ENCODE measurements around the gene NSRP1. TPM values are rescaled to one million over a fixed set of nuclear protein-coding genes. Genes with fewer than 3 reads are reported as not detected.

The NSRP1 gene
- total and polyA plus RNA-seq, 4 donors: 7.0 to 25.7 (median 9.9) TPM

GRCh38 chr17:30091121-30091670, 25.4 kb upstream of the NSRP1 start:
- no peak overlapping the region for H3K4me3 ChIP-seq (ENCODE audit: low read depth in 1 of 3, low read length in 3 of 3)
- WGBS: 77% methylated on average over 4 of the region's 4 CpGs
- H3K27ac ChIP-seq (ENCODE audit: low read depth in 1 of 2, low read length in 2 of 2): no peak overlapping the region
- H3K9me3 ChIP-seq (ENCODE audit: control insufficient read depth in 4 of 4, low read length in 3 of 4): no peaks in the 10 kb centered on the region
- no peak overlapping the region for H3K9ac ChIP-seq (ENCODE audit: low read depth in 1 of 2, low read length in 2 of 2)
- peaks cover 0 to 2% (median 0%) of the 10 kb centered on the region in 4 donors for H3K27me3 ChIP-seq (ENCODE audit: control insufficient read depth in 4 of 4, insufficient read depth in 4 of 4, low read length in 3 of 4)
- TF ChIP-seq FOXA1 (IDR thresholded peaks at IDR 0.05): no peak
- no peaks in the 10 kb centered on the region for H3K36me3 ChIP-seq (ENCODE audit: control insufficient read depth in 4 of 4, insufficient read depth in 3 of 4, low read depth in 1 of 4, low read length in 3 of 4)
- no peak for DNase-seq (ENCODE audit: low spot score)
- peaks cover 0 to 6% (median 3%) of the 10 kb centered on the region in 4 donors for H3K4me1 ChIP-seq (ENCODE audit: control insufficient read depth in 4 of 4, insufficient read depth in 4 of 4, low read length in 3 of 4)

- Histone ChIP-seq H3K4me1 (ENCODE audit: control insufficient read depth in 4 of 4, insufficient read depth in 4 of 4, low read length in 3 of 4) (peaks cover 0 to 6% (median 3%) of the 10 kb centered on the region in 4 donors), H3K27ac (ENCODE audit: low read depth in 1 of 2, low read length in 2 of 2) (no peak overlapping the region), H3K9me3 (ENCODE audit: control insufficient read depth in 4 of 4, low read length in 3 of 4) (no peaks in the 10 kb centered on the region), H3K27me3 (ENCODE audit: control insufficient read depth in 4 of 4, insufficient read depth in 4 of 4, low read length in 3 of 4) (peaks cover 0 to 2% (median 0%) of the 10 kb centered on the region in 4 donors), H3K36me3 (ENCODE audit: control insufficient read depth in 4 of 4, insufficient read depth in 3 of 4, low read depth in 1 of 4, low read length in 3 of 4) (no peaks in the 10 kb centered on the region), H3K9ac (ENCODE audit: low read depth in 1 of 2, low read length in 2 of 2) (no peak overlapping the region), H3K4me3 (ENCODE audit: low read depth in 1 of 3, low read length in 3 of 3) (no peak overlapping the region)
- WGBS: 71% methylated on average over 6 of the region's 6 CpGs
- no peak for DNase-seq (ENCODE audit: low spot score)
- TF ChIP-seq TAF1 (conservative IDR thresholded peaks at IDR 0.05): no peak
- no peak for TF ChIP-seq SP1 (IDR thresholded peaks at IDR 0.05)
These were observed 24.8 kb upstream of the NSRP1 start for GRCh38 chr17:30091771-30092170.

GRCh38 chr17:30092886-30093285, 23.7 kb upstream of the NSRP1 start:
- no peak for DNase-seq (ENCODE audit: low spot score)
- Histone ChIP-seq H3K9me3 (ENCODE audit: control insufficient read depth in 4 of 4, low read length in 3 of 4) (no peaks in the 10 kb centered on the region), H3K36me3 (ENCODE audit: control insufficient read depth in 4 of 4, insufficient read depth in 3 of 4, low read depth in 1 of 4, low read length in 3 of 4) (no peaks in the 10 kb centered on the region), H3K9ac (ENCODE audit: low read depth in 1 of 2, low read length in 2 of 2) (no peak overlapping the region), H3K4me1 (ENCODE audit: control insufficient read depth in 4 of 4, insufficient read depth in 4 of 4, low read length in 3 of 4) (peaks cover 0 to 6% (median 3%) of the 10 kb centered on the region in 4 donors), H3K27me3 (ENCODE audit: control insufficient read depth in 4 of 4, insufficient read depth in 4 of 4, low read length in 3 of 4) (peaks cover 0 to 2% (median 0%) of the 10 kb centered on the region in 4 donors), H3K4me3 (ENCODE audit: low read depth in 1 of 3, low read length in 3 of 3) (no peak overlapping the region), H3K27ac (ENCODE audit: low read depth in 1 of 2, low read length in 2 of 2) (no peak overlapping the region)
- TF ChIP-seq RAD21 (IDR thresholded peaks at IDR 0.05) (no peak), NR2F2 (IDR thresholded peaks at IDR 0.05) (no peak), GABPA (IDR thresholded peaks at IDR 0.05 in 1 of 2, conservative IDR thresholded peaks at IDR 0.05 in 1 of 2) (no peak), FOXA1 (IDR thresholded peaks at IDR 0.05) (no peak), YY1 (IDR thresholded peaks at IDR 0.05) (no peak), HNF4G (IDR thresholded peaks at IDR 0.05) (no peak), SP1 (IDR thresholded peaks at IDR 0.05) (no peak), TAF1 (conservative IDR thresholded peaks at IDR 0.05) (no peak), JUND (IDR thresholded peaks at IDR 0.05) (no peak), ZBTB33 (IDR thresholded peaks at IDR 0.05) (no peak), RXRA (IDR thresholded peaks at IDR 0.05) (no peak), HNF4A (conservative IDR thresholded peaks at IDR 0.05) (no peak)
- TF ChIP-seq, protein P1, sequence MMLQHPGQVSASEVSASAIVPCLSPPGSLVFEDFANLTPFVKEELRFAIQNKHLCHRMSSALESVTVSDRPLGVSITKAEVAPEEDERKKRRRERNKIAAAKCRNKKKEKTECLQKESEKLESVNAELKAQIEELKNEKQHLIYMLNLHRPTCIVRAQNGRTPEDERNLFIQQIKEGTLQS (IDR thresholded peaks at IDR 0.05): no peak
- TF ChIP-seq, protein P2, sequence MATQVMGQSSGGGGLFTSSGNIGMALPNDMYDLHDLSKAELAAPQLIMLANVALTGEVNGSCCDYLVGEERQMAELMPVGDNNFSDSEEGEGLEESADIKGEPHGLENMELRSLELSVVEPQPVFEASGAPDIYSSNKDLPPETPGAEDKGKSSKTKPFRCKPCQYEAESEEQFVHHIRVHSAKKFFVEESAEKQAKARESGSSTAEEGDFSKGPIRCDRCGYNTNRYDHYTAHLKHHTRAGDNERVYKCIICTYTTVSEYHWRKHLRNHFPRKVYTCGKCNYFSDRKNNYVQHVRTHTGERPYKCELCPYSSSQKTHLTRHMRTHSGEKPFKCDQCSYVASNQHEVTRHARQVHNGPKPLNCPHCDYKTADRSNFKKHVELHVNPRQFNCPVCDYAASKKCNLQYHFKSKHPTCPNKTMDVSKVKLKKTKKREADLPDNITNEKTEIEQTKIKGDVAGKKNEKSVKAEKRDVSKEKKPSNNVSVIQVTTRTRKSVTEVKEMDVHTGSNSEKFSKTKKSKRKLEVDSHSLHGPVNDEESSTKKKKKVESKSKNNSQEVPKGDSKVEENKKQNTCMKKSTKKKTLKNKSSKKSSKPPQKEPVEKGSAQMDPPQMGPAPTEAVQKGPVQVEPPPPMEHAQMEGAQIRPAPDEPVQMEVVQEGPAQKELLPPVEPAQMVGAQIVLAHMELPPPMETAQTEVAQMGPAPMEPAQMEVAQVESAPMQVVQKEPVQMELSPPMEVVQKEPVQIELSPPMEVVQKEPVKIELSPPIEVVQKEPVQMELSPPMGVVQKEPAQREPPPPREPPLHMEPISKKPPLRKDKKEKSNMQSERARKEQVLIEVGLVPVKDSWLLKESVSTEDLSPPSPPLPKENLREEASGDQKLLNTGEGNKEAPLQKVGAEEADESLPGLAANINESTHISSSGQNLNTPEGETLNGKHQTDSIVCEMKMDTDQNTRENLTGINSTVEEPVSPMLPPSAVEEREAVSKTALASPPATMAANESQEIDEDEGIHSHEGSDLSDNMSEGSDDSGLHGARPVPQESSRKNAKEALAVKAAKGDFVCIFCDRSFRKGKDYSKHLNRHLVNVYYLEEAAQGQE (IDR thresholded peaks at IDR 0.05): no peak
- TF ChIP-seq, protein P3, sequence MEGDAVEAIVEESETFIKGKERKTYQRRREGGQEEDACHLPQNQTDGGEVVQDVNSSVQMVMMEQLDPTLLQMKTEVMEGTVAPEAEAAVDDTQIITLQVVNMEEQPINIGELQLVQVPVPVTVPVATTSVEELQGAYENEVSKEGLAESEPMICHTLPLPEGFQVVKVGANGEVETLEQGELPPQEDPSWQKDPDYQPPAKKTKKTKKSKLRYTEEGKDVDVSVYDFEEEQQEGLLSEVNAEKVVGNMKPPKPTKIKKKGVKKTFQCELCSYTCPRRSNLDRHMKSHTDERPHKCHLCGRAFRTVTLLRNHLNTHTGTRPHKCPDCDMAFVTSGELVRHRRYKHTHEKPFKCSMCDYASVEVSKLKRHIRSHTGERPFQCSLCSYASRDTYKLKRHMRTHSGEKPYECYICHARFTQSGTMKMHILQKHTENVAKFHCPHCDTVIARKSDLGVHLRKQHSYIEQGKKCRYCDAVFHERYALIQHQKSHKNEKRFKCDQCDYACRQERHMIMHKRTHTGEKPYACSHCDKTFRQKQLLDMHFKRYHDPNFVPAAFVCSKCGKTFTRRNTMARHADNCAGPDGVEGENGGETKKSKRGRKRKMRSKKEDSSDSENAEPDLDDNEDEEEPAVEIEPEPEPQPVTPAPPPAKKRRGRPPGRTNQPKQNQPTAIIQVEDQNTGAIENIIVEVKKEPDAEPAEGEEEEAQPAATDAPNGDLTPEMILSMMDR (IDR thresholded peaks at IDR 0.05; ENCODE audit: low read depth, low read length, missing input control): no peak
